SK-N-SH (cell line): ENCODE results near the gene PMP22. TPM values are rescaled to one million over a fixed set of nuclear protein-coding genes. Genes with fewer than 3 reads are reported as not detected.
"Not testable (repeated sequence)": the region's sequence is repeated elsewhere in the genome, so short reads cannot be mapped to it uniquely, and the experiment has no call there.

Source experiments
- CTCF ChIA-PET: fragments of 300-600, 350-600 bp; formaldehyde crosslinking; extraction: SDS; loops from one replicate; lab custom pipeline; 2021; lab: Yijun Ruan, JAX
- POLR2A ChIA-PET: fragments of 350-600 bp; sonication (Branson Sonifier 250); formaldehyde crosslinking; extraction: SDS; loops from one replicate; lab custom pipeline; 2020; ENCODE audit warnings: antibody characterized with exemption, inconsistent platforms; lab: Yijun Ruan, JAX
- DNase-seq: peaks from one replicate; pipeline ENCODE4 v3.0.0; 2012
- H2AFZ ChIP-seq: fragments of 200-600 bp; sonication (generic); 2 replicates; pipeline ENCODE4 v1.8.1; 2016; ENCODE audit warnings: antibody characterized with exemption, mild to moderate bottlenecking, low read depth
- H3F3A ChIP-seq: fragments of 200-600 bp; sonication (generic); replicated peaks from 2 replicates; pipeline ENCODE3; 2016; ENCODE audit warnings: antibody characterized with exemption, mild to moderate bottlenecking; ENCODE audit not compliant: insufficient read depth
- H3K27ac ChIP-seq, 2 experiments: fragments of 200-500 bp in 1 of 2; fragments of 200-600 bp in 1 of 2; sonication (Bioruptor generic) in 1 of 2; sonication (generic), shearing (Covaris generic) in 1 of 2; 2 replicates each; pipeline versions ENCODE4 v1.5.1 to v1.6.1; 2014 to 2016; ENCODE audit warnings: low read depth in 2 of 2, inconsistent platforms in 1 of 2, low read length in 1 of 2, mild to moderate bottlenecking in 1 of 2, mixed read lengths in 1 of 2
- H3K27me3 ChIP-seq: fragments of 200-600 bp; sonication (generic), shearing (Covaris generic); 2 replicates; pipeline ENCODE4 v1.6.1; 2016; ENCODE audit warnings: mixed run types; ENCODE audit not compliant: insufficient read depth
- H3K36me3 ChIP-seq, 2 experiments: fragments of 200-500 bp in 1 of 2; fragments of 200-600 bp in 1 of 2; sonication (Bioruptor generic) in 1 of 2; sonication (generic) in 1 of 2; replicated peaks in 1 of 2; 2 replicates each; pipeline versions ENCODE3 to v1.5.1; 2014 to 2016; ENCODE audit warnings: low read length in 1 of 2, mild to moderate bottlenecking in 1 of 2; ENCODE audit not compliant: insufficient read depth in 2 of 2, control insufficient read depth in 1 of 2
- H3K4me1 ChIP-seq, 2 experiments: fragments of 200-500 bp in 1 of 2; fragments of 200-600 bp in 1 of 2; sonication (Bioruptor generic) in 1 of 2; sonication (generic), shearing (Covaris generic) in 1 of 2; 2 replicates each; pipeline versions ENCODE4 v1.5.1 to v1.6.1; 2014 to 2016; ENCODE audit warnings: low read depth in 1 of 2, low read length in 1 of 2, mixed run types in 1 of 2; ENCODE audit not compliant: insufficient read depth in 2 of 2, control insufficient read depth in 1 of 2
- H3K4me2 ChIP-seq: fragments of 200-600 bp; sonication (generic), shearing (Covaris generic); 2 replicates; pipeline ENCODE4 v1.6.1; 2017; ENCODE audit warnings: mixed run types
- H3K4me3 ChIP-seq, 2 experiments: fragments of 200-500 bp in 1 of 2; fragments of 200-600 bp in 1 of 2; sonication (Bioruptor generic) in 1 of 2; sonication (generic), shearing (Covaris generic) in 1 of 2; 2 replicates each; pipeline versions ENCODE4 v1.5.1 to v1.8.1; 2014 to 2016; ENCODE audit warnings: low read depth in 2 of 2, inconsistent platforms in 1 of 2, low read length in 1 of 2, mild to moderate bottlenecking in 1 of 2, mixed read lengths in 1 of 2, moderate library complexity in 1 of 2
- H3K79me2 ChIP-seq: fragments of 200-600 bp; sonication (generic); 2 replicates; pipeline ENCODE4 v1.8.1; 2017; ENCODE audit warnings: mild to moderate bottlenecking; ENCODE audit not compliant: insufficient read depth
- H3K9ac ChIP-seq: fragments of 200-600 bp; sonication (generic); 2 replicates; pipeline ENCODE4 v1.6.1; 2017; ENCODE audit warnings: mixed run types
- H3K9me2 ChIP-seq: fragments of 200-600 bp; sonication (generic); 2 replicates; pipeline ENCODE4 v1.6.1; 2017; ENCODE audit warnings: mixed run types
- H3K9me3 ChIP-seq: fragments of 200-600 bp; sonication (generic); 2 replicates; pipeline ENCODE4 v1.6.1; 2017; ENCODE audit warnings: mixed run types, mild to moderate bottlenecking, moderate library complexity
- H4K20me1 ChIP-seq: fragments of 200-600 bp; sonication (generic); 2 replicates; pipeline ENCODE4 v1.6.1; 2017; ENCODE audit warnings: mild to moderate bottlenecking, mixed run types; ENCODE audit not compliant: insufficient read depth
- CHD2 ChIP-seq: fragments of 150-350 bp; IDR thresholded peaks from 2 replicates; pipeline ENCODE4 v1.6.1; 2018; ENCODE audit warnings: low read length; ENCODE audit not compliant: partially characterized antibody
- CTCF ChIP-seq: fragments of 200-600 bp; sonication (generic); IDR thresholded peaks from 2 replicates; pipeline ENCODE4 v1.6.1; 2017; ENCODE audit warnings: antibody characterized with exemption, mild to moderate bottlenecking, moderate library complexity
- FOSL2 ChIP-seq: IDR thresholded peaks from 2 replicates; pipeline ENCODE4 v1.4.0; 2012; ENCODE audit warnings: low read depth, mild to moderate bottlenecking, moderate library complexity, borderline replicate concordance
- GABPA ChIP-seq: IDR thresholded peaks from 2 replicates; pipeline ENCODE4 v1.4.0; 2012; ENCODE audit warnings: low read depth, mild to moderate bottlenecking
- GATA2 ChIP-seq: sonication (generic); formaldehyde crosslinking; IDR thresholded peaks from 2 replicates; pipeline ENCODE4 v1.5.0; 2020; ENCODE audit warnings: mild to moderate bottlenecking, missing genetic modification reagents
- IRF3 ChIP-seq: fragments of 150-350 bp; IDR thresholded peaks from 2 replicates; pipeline ENCODE4 v1.6.1; 2016; ENCODE audit warnings: mild to moderate bottlenecking, low read depth, low read length
- MAX ChIP-seq: IDR thresholded peaks from 2 replicates; pipeline ENCODE4 v1.4.0; 2012; ENCODE audit warnings: low read depth
- MEF2A ChIP-seq: IDR thresholded peaks from 2 replicates; pipeline ENCODE4 v1.4.0; 2012; ENCODE audit warnings: low read depth, borderline replicate concordance
- POLR2AphosphoS5 ChIP-seq: IDR thresholded peaks from 2 replicates; pipeline ENCODE4 v1.6.1; 2012; ENCODE audit warnings: low read depth, low read length
- TAF1 ChIP-seq: IDR thresholded peaks from 2 replicates; pipeline ENCODE4 v1.6.1; 2012; ENCODE audit warnings: low read depth, mild to moderate bottlenecking, low read length, moderate library complexity, borderline replicate concordance
- TCF12 ChIP-seq: IDR thresholded peaks from 2 replicates; pipeline ENCODE4 v1.4.0; 2012
- USF2 ChIP-seq: fragments of 150-350 bp; IDR thresholded peaks from 2 replicates; pipeline ENCODE4 v1.6.1; 2017; ENCODE audit warnings: antibody characterized with exemption, low read length, low read depth, borderline replicate concordance
- YY1 ChIP-seq: IDR thresholded peaks from 2 replicates; pipeline ENCODE4 v1.4.0; 2012; ENCODE audit warnings: low read depth, mild to moderate bottlenecking
- WGBS: methylation state at CpG from one replicate; pipeline ENCODE4 v1.1.6; 2017; ENCODE audit warnings: low lambda C conversion rate; 5-methylcytosine and 5-hydroxymethylcytosine counted together
- polyA plus RNA-seq, 3 experiments: library from polyadenylated mRNA; depleted of rRNA; stranded (reverse); fragments of >200 nt; gene quantifications; 2 replicates each; pipeline ENCODE4 v1.2.3, GENCODE V29; 2012

Gene PMP22
- polyA plus RNA-seq, 1 of the 3 experiments (the other 2 are of a cell fraction): 82.5 TPM

GRCh38 chr17:15230866-15231265, 34.3 kb downstream of the PMP22 start:
- peaks cover 7 to 54% of the 10 kb centered on the region in 2 experiments for H3K36me3 ChIP-seq
- H3K9me2 ChIP-seq: no peaks in the 10 kb centered on the region
- CTCF ChIA-PET: interaction anchor here (0.8 to 2.2 kb wide), 3 partner anchors 17 to 272 kb away, joined by 3 to 11 read pairs (median 4); no protein-coding TSS in a partner anchor
- no peaks in the 10 kb centered on the region for H4K20me1 ChIP-seq
- no peaks in the 10 kb centered on the region for H3K27me3 ChIP-seq
- WGBS: 94% methylated on average over 18 of the region's 18 CpGs
- TF ChIP-seq TCF12: no peak
- TF ChIP-seq GATA2 (CRISPR knock-in tag): no peak
- no peak for TF ChIP-seq CHD2
- no peak for TF ChIP-seq TAF1
- no peak for TF ChIP-seq MEF2A
- no peak for TF ChIP-seq GABPA
- no peak for TF ChIP-seq CTCF
- no peak for TF ChIP-seq YY1
- no peak for TF ChIP-seq FOSL2
- TF ChIP-seq USF2: no peak
- TF ChIP-seq MAX: no peak
- TF ChIP-seq IRF3: no peak
- no peak for TF ChIP-seq POLR2AphosphoS5
- no peaks in the 10 kb centered on the region for H3K9me3 ChIP-seq
- no peak overlapping the region for H3K4me3 ChIP-seq
- no peak overlapping the region for H3K4me2 ChIP-seq
- no peaks in the 10 kb centered on the region for H3F3A ChIP-seq
- POLR2A ChIA-PET: no interaction called here
- no peak overlapping the region for H3K27ac ChIP-seq
- H3K9ac ChIP-seq: no peak overlapping the region
- DNase-seq: no peak
- H2AFZ ChIP-seq: no peak overlapping the region
- H3K79me2 ChIP-seq: no peaks in the 10 kb centered on the region; the same call in 1 of the 2 replicates
- no peaks in the 10 kb centered on the region for H3K4me1 ChIP-seq

GRCh38 chr17:15221827-15222226, 43.3 kb downstream of the PMP22 start:
- POLR2A ChIA-PET, H3K36me3 ChIP-seq, H3K4me2 ChIP-seq: not testable (repeated sequence)

More at GRCh38 chr17:15221827-15222226, 43.3 kb downstream of the PMP22 start:
- DNase-seq, H3F3A ChIP-seq, H3K9ac ChIP-seq, H3K9me3 ChIP-seq, H3K27me3 ChIP-seq, H3K4me1 ChIP-seq, H4K20me1 ChIP-seq, CTCF ChIA-PET, H3K4me3 ChIP-seq, H2AFZ ChIP-seq, H3K27ac ChIP-seq, H3K79me2 ChIP-seq, H3K9me2 ChIP-seq: not testable (repeated sequence)
- WGBS: 55% methylated on average over 3 of the region's 3 CpGs
